ENCODE measurements around the gene LRCH1.

LRCH1 gene

GRCh38 chr13:46622630-46623256 is 69.8 kb downstream of the LRCH1 start:
- H3K4me1 ChIP-seq (ENCODE audit: control insufficient read depth, insufficient read depth, low read length) = peaks cover 12% of the 10 kb centered on the region; the same call in 1 of the 2 replicates
- no peaks in the 10 kb centered on the region for H3K36me3 ChIP-seq (ENCODE audit: control insufficient read depth, insufficient read depth, low read length)
- H3K9me3 ChIP-seq (ENCODE audit: control insufficient read depth, insufficient read depth, low read length) = no peaks in the 10 kb centered on the region
- no peaks in the 10 kb centered on the region for H3K27me3 ChIP-seq (ENCODE audit: control insufficient read depth, insufficient read depth, low read length)
- no CpG with 5 or more reads among the region's 4 CpGs for WGBS (ENCODE audit: insufficient coverage, insufficient read length)
- no peak for DNase-seq (ENCODE audit: low read depth, low spot score)
- H3K27ac ChIP-seq (ENCODE audit: low read length) = no peak overlapping the region
- H3K4me3 ChIP-seq (ENCODE audit: low read length) = no peak overlapping the region

GRCh38 chr13:46624353-46624752 is 71.4 kb downstream of the LRCH1 start:
- DNase-seq (ENCODE audit: low read depth, low spot score) = no peak
- H3K9me3 ChIP-seq (ENCODE audit: control insufficient read depth, insufficient read depth, low read length) = no peaks in the 10 kb centered on the region
- H3K4me3 ChIP-seq (ENCODE audit: low read length) = no peak overlapping the region
- no peaks in the 10 kb centered on the region for H3K27me3 ChIP-seq (ENCODE audit: control insufficient read depth, insufficient read depth, low read length)
- WGBS (ENCODE audit: insufficient coverage, insufficient read length) = no CpG with 5 or more reads among the region's 3 CpGs
- no peak overlapping the region for H3K27ac ChIP-seq (ENCODE audit: low read length)
- peaks cover 12% of the 10 kb centered on the region; the same call in 1 of the 2 replicates for H3K4me1 ChIP-seq (ENCODE audit: control insufficient read depth, insufficient read depth, low read length)
- H3K36me3 ChIP-seq (ENCODE audit: control insufficient read depth, insufficient read depth, low read length) = no peaks in the 10 kb centered on the region

- no peaks in the 10 kb centered on the region for H3K36me3 ChIP-seq (ENCODE audit: control insufficient read depth, insufficient read depth, low read length)
- WGBS (ENCODE audit: insufficient coverage, insufficient read length) = no CpG with 5 or more reads among the region's 4 CpGs
These were observed 71.9 kb downstream of the LRCH1 start for GRCh38 chr13:46624821-46625220.

GRCh38 chr13:46627462-46627861 is 74.5 kb downstream of the LRCH1 start:
- H3K9me3 ChIP-seq (ENCODE audit: control insufficient read depth, insufficient read depth, low read length) = no peaks in the 10 kb centered on the region
- H3K27me3 ChIP-seq (ENCODE audit: control insufficient read depth, insufficient read depth, low read length) = no peaks in the 10 kb centered on the region
- peaks cover 10% of the 10 kb centered on the region; the same call in 1 of the 2 replicates for H3K4me1 ChIP-seq (ENCODE audit: control insufficient read depth, insufficient read depth, low read length)
- WGBS (ENCODE audit: insufficient coverage, insufficient read length) = no CpG with 5 or more reads among the region's 4 CpGs
- no peak overlapping the region for H3K4me3 ChIP-seq (ENCODE audit: low read length)
- no peak overlapping the region for H3K27ac ChIP-seq (ENCODE audit: low read length)
- DNase-seq (ENCODE audit: low read depth, low spot score) = no peak
- no peaks in the 10 kb centered on the region for H3K36me3 ChIP-seq (ENCODE audit: control insufficient read depth, insufficient read depth, low read length)

More at GRCh38 chr13:46624821-46625220, 71.9 kb downstream of the LRCH1 start:
- no peak overlapping the region for H3K4me3 ChIP-seq (ENCODE audit: low read length)
- peaks cover 13% of the 10 kb centered on the region; the same call in 1 of the 2 replicates for H3K4me1 ChIP-seq (ENCODE audit: control insufficient read depth, insufficient read depth, low read length)
- no peaks in the 10 kb centered on the region for H3K27me3 ChIP-seq (ENCODE audit: control insufficient read depth, insufficient read depth, low read length)
- no peak overlapping the region for H3K27ac ChIP-seq (ENCODE audit: low read length)
- no peak for DNase-seq (ENCODE audit: low read depth, low spot score)
- H3K9me3 ChIP-seq (ENCODE audit: control insufficient read depth, insufficient read depth, low read length) = no peaks in the 10 kb centered on the region

- Histone ChIP-seq H3K9me3 (ENCODE audit: control insufficient read depth, insufficient read depth, low read length) (no peaks in the 10 kb centered on the region), H3K4me3 (ENCODE audit: low read length) (no peak overlapping the region), H3K27me3 (ENCODE audit: control insufficient read depth, insufficient read depth, low read length) (no peaks in the 10 kb centered on the region), H3K36me3 (ENCODE audit: control insufficient read depth, insufficient read depth, low read length) (no peaks in the 10 kb centered on the region), H3K4me1 (ENCODE audit: control insufficient read depth, insufficient read depth, low read length) (peaks cover 8% of the 10 kb centered on the region), H3K27ac (ENCODE audit: low read length) (no peak overlapping the region)
- no peak for DNase-seq (ENCODE audit: low read depth, low spot score)
- WGBS (ENCODE audit: insufficient coverage, insufficient read length) = no CpG with 5 or more reads among the region's 7 CpGs
These were observed 75.8 kb downstream of the LRCH1 start for GRCh38 chr13:46628622-46629365.

GRCh38 chr13:46629811-46630413 is 76.9 kb downstream of the LRCH1 start:
- DNase-seq (ENCODE audit: low read depth, low spot score) = no peak
- H3K36me3 ChIP-seq (ENCODE audit: control insufficient read depth, insufficient read depth, low read length) = no peaks in the 10 kb centered on the region
- no peaks in the 10 kb centered on the region for H3K9me3 ChIP-seq (ENCODE audit: control insufficient read depth, insufficient read depth, low read length)
- no peak overlapping the region for H3K27ac ChIP-seq (ENCODE audit: low read length)
- H3K4me3 ChIP-seq (ENCODE audit: low read length) = no peak overlapping the region
- WGBS (ENCODE audit: insufficient coverage, insufficient read length) = no CpG with 5 or more reads among the region's 1 CpG
- H3K4me1 ChIP-seq (ENCODE audit: control insufficient read depth, insufficient read depth, low read length) = peaks cover 5% of the 10 kb centered on the region
- no peaks in the 10 kb centered on the region for H3K27me3 ChIP-seq (ENCODE audit: control insufficient read depth, insufficient read depth, low read length)

GRCh38 chr13:46630431-46631178 is 77.6 kb downstream of the LRCH1 start:
- H3K27me3 ChIP-seq (ENCODE audit: control insufficient read depth, insufficient read depth, low read length) = no peaks in the 10 kb centered on the region
- DNase-seq (ENCODE audit: low read depth, low spot score) = no peak
- no peaks in the 10 kb centered on the region for H3K9me3 ChIP-seq (ENCODE audit: control insufficient read depth, insufficient read depth, low read length)
- no peak overlapping the region for H3K4me3 ChIP-seq (ENCODE audit: low read length)
- H3K4me1 ChIP-seq (ENCODE audit: control insufficient read depth, insufficient read depth, low read length) = peaks cover 3% of the 10 kb centered on the region
- WGBS (ENCODE audit: insufficient coverage, insufficient read length) = no CpG with 5 or more reads among the region's 1 CpG
- H3K27ac ChIP-seq (ENCODE audit: low read length) = no peak overlapping the region
- H3K36me3 ChIP-seq (ENCODE audit: control insufficient read depth, insufficient read depth, low read length) = no peaks in the 10 kb centered on the region

- no peak overlapping the region for H3K4me3 ChIP-seq (ENCODE audit: low read length)
- no peaks in the 10 kb centered on the region for H3K9me3 ChIP-seq (ENCODE audit: control insufficient read depth, insufficient read depth, low read length)
- no CpG with 5 or more reads among the region's 2 CpGs for WGBS (ENCODE audit: insufficient coverage, insufficient read length)
- no peaks in the 10 kb centered on the region for H3K27me3 ChIP-seq (ENCODE audit: control insufficient read depth, insufficient read depth, low read length)
- peaks cover 3% of the 10 kb centered on the region for H3K4me1 ChIP-seq (ENCODE audit: control insufficient read depth, insufficient read depth, low read length)
- no peak overlapping the region for H3K27ac ChIP-seq (ENCODE audit: low read length)
- H3K36me3 ChIP-seq (ENCODE audit: control insufficient read depth, insufficient read depth, low read length) = no peaks in the 10 kb centered on the region
- no peak for DNase-seq (ENCODE audit: low read depth, low spot score)
These were observed 78.2 kb downstream of the LRCH1 start for GRCh38 chr13:46631179-46631542.

GRCh38 chr13:46632176-46632575 is 79.2 kb downstream of the LRCH1 start:
- Histone ChIP-seq H3K4me3 (ENCODE audit: low read length) (no peak overlapping the region), H3K27me3 (ENCODE audit: control insufficient read depth, insufficient read depth, low read length) (no peaks in the 10 kb centered on the region), H3K36me3 (ENCODE audit: control insufficient read depth, insufficient read depth, low read length) (no peaks in the 10 kb centered on the region), H3K27ac (ENCODE audit: low read length) (no peak overlapping the region), H3K9me3 (ENCODE audit: control insufficient read depth, insufficient read depth, low read length) (no peaks in the 10 kb centered on the region), H3K4me1 (ENCODE audit: control insufficient read depth, insufficient read depth, low read length) (peaks cover 3% of the 10 kb centered on the region)
- no peak for DNase-seq (ENCODE audit: low read depth, low spot score)
- no CpG with 5 or more reads among the region's 2 CpGs for WGBS (ENCODE audit: insufficient coverage, insufficient read length)

GRCh38 chr13:46633416-46633815 is 80.4 kb downstream of the LRCH1 start:
- H3K9me3 ChIP-seq (ENCODE audit: control insufficient read depth, insufficient read depth, low read length) = no peaks in the 10 kb centered on the region
- H3K27me3 ChIP-seq (ENCODE audit: control insufficient read depth, insufficient read depth, low read length) = no peaks in the 10 kb centered on the region
- WGBS (ENCODE audit: insufficient coverage, insufficient read length) = no CpG with 5 or more reads among the region's 3 CpGs
- DNase-seq (ENCODE audit: low read depth, low spot score) = no peak
- no peak overlapping the region for H3K4me3 ChIP-seq (ENCODE audit: low read length)
- H3K4me1 ChIP-seq (ENCODE audit: control insufficient read depth, insufficient read depth, low read length) = peaks cover 3% of the 10 kb centered on the region
- H3K36me3 ChIP-seq (ENCODE audit: control insufficient read depth, insufficient read depth, low read length) = no peaks in the 10 kb centered on the region
- H3K27ac ChIP-seq (ENCODE audit: low read length) = no peak overlapping the region
